IPS-11a (cell line): ENCODE measurements around the gene GALNT18.

Experiments used
- H3K4me3 ChIP-seq: one replicate; pipeline ENCODE4 v1.5.1; 2013; ENCODE audit warnings: low read depth, low read length, control low read depth

Gene GALNT18

DNA sequence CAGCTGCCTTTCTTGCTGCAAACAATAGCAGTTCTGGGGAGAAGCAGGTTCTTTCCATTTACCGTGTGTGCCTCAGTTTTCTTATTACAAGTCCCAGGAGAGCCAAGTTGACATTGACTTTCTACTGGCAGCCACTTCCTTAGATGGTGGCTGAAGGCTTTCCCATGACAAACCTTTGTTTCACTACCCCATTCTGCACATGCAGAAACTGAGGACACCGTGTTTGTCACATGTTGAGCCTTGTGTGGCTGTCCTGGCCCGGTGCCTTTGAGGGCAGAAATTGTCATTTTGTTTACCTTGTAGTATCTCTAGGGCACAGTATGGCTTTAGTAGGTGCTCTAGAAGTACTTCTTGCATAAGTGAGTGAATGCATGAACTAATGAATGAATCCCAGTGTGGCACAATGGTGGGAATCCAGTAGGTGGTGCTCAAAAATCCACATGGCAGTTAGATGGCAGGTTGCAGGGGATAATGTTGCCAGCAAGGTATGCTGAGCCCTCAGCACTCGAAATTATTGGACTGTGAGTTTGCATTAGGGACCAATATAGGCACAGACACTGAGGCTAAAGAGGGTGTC, 370.3 kb downstream of the GALNT18 start:
- no peak overlapping the region for H3K4me3 ChIP-seq

- no peak overlapping the region for H3K4me3 ChIP-seq
Measured at GRCh38 chr11:11250470-11250869, 371.3 kb downstream of the GALNT18 start.

GRCh38 chr11:11247576-11247975, 374.2 kb downstream of the GALNT18 start:
- no peak overlapping the region for H3K4me3 ChIP-seq

DNA sequence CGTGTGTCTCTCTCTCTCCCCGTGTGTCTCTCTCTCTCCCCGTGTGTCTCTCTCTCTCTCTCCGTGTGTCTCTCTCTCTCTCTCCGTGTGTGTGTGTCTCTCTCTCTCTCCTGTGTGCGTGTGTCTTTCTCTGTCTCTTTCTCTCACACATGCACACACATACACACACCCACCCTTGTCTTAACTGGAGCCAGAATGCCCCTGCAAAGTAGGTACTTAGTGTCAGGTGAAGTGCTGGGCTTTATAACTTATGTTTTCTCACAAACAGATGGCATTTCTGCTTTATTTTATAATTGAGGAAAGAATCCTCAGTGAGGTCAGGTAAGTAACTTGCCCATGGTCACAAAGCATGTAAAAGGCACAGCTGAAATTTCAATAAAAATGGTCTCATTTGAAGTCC, 374.7 kb downstream of the GALNT18 start:
- no peak overlapping the region for H3K4me3 ChIP-seq

DNA sequence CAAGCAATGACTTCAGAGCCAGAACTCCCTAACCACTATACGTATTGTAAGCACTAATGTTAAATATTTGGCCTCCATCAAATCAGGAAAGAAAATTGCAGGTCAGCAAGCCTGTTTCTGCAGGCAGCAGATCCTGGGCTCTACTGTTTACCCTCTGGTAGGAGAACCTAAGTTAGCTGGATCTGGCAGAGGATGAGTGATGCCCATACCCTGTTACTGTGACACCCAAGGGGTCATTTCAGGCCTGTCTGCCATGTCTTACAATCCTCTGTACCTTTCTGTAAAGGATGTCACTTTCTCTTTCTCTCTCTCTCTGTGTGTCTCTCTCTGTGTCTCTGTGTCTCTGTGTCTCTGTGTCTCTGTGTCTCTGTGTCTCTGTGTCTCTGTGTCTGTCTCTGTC, 375.6 kb downstream of the GALNT18 start:
- H3K4me3 ChIP-seq, result no peak overlapping the region

GRCh38 chr11:11245453-11245852, 376.4 kb downstream of the GALNT18 start:
- no peak overlapping the region for H3K4me3 ChIP-seq

DNA sequence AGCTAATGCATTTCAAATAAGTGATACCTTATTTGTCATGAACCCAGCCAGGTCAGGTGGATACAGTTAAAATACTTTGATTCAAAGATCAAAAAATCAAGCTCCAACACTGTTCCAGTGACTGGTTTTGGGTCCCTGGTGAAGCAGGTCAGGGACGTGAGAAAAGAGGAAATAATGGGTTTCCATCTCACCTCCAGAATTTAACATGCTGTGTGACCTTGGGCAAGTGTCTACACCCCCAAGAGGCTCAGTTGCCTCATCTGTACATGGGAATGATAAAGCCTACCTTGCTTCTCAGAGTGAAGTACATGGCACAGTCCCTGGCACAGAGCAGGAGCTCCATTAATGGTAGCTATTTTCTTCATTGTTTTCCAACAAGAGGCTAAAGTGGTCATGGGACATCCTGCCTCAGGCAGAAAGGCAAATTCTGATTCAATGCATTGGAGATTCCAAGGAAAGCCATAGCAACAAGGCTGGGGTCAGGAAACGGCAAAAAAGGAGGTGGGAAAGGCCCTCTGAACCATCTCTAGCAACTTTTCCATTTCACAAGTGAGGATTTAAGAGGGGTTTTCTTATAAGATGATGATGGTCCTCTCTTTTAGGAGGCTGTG, 377.2 kb downstream of the GALNT18 start:
- no peak overlapping the region for H3K4me3 ChIP-seq

DNA sequence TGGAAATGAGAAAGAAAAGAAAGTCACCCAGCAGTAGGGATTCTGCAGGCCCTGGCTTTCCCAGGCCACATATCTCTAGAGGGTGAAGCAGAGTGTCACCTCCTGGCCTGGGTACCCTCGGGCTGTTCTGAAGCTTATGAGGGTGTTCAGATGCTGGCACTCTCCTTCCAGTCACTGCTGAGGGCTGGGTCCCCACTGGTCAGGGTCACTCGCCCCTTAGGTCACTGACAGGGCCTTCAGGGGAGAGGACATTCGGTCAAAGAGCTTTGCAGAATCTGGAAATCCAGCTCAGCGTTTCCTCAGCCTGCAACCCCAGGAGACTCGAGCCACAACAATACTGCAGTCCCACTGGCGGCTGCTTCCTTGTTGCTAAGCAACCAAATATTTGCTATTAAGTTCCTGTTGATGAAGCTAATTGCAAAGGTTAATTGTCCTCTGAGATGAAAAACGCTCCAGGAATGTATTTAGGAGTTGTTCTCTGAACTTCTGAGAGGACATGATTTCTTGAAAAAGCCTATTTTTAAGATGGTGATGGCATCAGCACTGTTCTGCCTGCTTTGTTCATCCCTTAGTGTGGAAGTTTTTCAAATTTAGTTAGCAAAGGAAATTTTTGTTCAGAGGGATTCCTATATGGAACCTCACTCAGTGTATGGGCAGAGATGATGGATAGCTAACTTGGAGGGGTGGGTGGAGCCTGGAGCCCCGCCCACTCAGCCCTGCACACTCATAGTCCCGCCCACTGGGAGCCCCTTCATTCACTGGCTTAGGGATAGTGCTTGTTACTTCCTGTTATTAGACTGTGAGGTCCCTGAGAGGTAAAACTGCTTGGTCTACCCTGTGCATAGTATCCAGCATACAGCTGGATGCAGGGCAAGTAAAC, 378.0 kb downstream of the GALNT18 start:
- no peak overlapping the region for H3K4me3 ChIP-seq

DNA sequence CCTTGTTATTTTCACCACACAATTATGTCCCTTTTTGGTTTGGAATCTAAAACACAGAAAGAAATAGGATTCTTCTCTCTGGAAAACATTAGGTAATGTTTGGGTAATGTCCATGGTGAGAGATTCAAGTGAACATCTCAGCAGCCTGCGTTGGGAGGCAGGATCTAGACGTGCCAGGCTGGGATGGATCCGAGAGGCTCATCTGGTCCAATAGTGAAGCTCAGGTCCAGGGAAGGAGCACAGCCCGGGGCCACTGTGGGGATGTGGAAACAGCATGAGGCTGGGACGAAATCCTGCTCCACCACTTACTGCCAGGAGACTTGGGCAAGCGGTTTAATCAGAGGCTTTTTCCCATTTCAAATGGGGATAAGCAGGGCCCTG, 378.6 kb downstream of the GALNT18 start:
- no peak overlapping the region for H3K4me3 ChIP-seq

GRCh38 chr11:11241284-11241683, 380.5 kb downstream of the GALNT18 start:
- no peak overlapping the region for H3K4me3 ChIP-seq

DNA sequence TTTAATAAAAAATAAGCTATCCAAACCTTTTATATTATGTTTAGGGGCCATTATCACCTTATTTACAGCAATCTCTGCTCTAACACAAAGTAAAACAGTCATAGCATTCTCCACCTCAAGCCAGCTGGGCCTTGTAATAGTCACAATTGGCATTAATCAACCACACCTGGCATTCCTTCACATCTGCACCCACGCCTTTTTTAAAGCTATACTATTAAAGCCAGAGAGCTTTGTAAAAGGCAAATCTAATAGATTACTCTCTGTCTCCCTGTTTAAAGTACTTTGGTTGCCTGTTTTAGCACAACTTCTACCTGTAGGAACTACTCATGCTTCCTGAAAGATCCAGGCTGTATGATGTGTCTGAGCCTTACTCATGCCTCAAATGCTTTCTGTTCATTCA, 381.8 kb downstream of the GALNT18 start:
- H3K4me3 ChIP-seq, result no peak overlapping the region

DNA sequence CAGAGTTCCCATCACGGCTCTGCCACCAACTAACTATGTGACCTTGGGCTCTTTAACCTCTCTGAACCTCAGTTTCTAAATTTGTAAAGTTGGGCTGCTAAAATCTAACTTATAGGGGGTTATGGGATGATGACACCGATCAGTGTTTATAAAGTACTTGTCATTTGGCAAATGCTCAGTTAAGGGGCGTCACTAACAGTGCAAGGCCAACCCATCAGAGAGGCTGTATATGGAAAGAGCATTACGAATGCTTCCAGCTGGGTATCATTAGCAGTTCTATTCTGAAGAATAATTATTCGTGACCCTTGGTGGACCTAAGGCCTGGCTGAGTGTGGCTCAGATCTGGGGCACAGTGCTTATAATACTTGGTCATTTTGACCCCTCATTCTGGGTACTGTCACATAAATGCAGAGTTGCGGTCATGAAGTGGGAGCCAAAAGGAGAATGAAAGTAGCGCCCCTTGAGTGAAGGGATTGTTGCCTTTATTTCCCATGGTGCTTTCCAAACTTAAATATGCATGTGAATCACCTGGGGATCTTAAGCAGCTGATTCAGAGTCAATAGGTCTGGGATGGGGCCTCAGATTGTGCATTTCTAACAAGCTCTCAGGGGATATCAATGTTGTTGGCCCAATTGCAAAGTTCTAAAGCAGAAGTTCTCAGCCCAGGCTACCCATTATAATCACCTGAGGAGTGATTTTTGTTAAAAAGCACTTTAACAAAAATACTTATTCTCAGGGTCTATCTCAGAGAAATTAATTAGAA, 384.6 kb downstream of the GALNT18 start:
- no peak overlapping the region for H3K4me3 ChIP-seq

DNA sequence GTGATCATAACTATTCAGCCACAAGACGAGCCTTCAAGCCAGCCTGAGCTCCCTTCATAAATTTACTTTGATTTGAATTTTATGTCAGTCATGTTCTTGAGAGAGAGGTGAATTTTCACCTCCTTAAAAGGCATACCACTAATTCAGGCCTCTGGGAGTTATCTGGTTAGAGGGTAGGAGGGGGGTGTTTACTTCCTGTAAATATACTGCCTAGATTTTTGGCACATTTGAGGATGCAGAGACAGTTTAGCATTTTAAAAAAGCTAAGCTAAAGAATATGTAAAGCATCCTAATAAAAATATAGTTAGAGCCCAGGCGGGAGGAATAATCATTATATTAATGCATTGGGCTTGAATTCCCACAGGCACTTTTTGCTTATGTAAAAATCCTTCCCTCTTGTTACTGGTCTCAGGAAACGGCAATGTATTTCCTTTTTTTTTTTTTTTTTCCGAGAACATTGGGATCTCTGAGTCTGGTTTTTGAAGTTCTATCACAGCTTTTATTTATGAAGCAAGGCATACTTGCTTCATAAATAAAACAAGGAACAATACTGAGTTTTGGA, 385.2 kb downstream of the GALNT18 start:
- no peak overlapping the region for H3K4me3 ChIP-seq

GRCh38 chr11:11231763-11232162, 390.0 kb downstream of the GALNT18 start:
- H3K4me3 ChIP-seq, result no peak overlapping the region

GRCh38 chr11:11230802-11231562, 390.8 kb downstream of the GALNT18 start:
- H3K4me3 ChIP-seq, result no peak overlapping the region

- H3K4me3 ChIP-seq, result no peak overlapping the region
Measured at GRCh38 chr11:11230087-11230486, 391.7 kb downstream of the GALNT18 start.

DNA sequence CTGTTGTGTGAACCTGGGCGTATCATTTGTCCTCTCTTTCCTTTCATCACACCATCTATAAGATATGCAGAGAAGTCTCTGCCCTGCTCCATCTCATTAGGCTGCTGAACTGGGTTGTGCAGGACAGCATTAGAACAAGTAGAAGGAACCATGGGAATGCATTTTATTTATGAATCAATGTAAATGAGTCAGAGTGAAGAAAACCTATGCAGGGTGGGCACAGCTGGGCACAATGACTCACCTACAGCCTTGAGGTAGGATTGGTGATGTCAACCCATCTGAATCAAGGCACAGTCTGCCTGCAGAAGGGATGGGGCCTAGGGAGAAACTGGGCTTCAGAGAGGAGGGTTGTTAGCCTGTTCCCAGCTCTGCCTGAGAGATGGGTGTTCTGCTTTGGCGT, 392.2 kb downstream of the GALNT18 start:
- H3K4me3 ChIP-seq, result no peak overlapping the region

DNA sequence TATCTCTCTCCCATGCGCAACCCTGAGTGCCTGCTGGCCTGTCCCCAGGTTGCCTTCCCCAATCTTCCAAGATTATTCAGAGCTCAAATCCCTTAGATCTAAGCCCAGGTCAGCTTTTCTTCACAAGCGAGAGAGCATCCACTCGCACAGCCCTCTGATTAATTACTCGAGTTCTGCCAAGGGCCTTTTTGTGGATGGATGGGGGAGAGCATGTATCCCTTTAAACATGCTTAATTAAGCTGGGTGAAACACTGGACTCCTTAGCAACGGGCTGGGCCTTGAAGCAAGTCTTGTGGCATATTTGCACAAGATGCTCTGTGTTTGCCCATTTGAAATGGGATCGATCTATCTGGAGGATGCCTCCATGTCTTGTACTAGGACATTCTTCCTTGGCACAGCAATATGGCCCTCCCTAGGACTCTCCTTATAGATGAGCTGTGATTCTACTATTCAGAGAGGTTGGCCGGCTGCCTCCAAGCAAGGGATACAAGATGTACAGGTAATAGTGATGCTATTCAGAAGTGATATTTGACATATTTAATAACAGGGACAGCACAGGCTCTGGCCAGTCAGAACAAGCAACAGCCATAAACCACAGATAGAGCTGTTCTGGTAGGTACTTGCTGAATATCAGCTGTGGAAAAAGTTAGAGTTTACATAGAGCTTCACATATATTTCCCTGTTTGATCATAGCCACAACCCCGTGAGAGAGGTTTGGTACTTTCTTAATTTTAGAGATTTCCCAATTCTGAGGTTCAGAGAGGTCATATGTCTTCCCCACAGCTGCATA, 394.3 kb downstream of the GALNT18 start:
- no peak overlapping the region for H3K4me3 ChIP-seq
